ENCODE measurements around the gene RAB11FIP4. TPM values are rescaled to one million over a fixed set of nuclear protein-coding genes. Genes with fewer than 3 reads are reported as not detected.

The RAB11FIP4 gene
- total and polyA plus RNA-seq, 9 of the 15 experiments (the other 6 are each of a cell fraction or from before 2014, with no cell fraction given), result 0.62 to 16.6 (median 8.9) TPM

DNA sequence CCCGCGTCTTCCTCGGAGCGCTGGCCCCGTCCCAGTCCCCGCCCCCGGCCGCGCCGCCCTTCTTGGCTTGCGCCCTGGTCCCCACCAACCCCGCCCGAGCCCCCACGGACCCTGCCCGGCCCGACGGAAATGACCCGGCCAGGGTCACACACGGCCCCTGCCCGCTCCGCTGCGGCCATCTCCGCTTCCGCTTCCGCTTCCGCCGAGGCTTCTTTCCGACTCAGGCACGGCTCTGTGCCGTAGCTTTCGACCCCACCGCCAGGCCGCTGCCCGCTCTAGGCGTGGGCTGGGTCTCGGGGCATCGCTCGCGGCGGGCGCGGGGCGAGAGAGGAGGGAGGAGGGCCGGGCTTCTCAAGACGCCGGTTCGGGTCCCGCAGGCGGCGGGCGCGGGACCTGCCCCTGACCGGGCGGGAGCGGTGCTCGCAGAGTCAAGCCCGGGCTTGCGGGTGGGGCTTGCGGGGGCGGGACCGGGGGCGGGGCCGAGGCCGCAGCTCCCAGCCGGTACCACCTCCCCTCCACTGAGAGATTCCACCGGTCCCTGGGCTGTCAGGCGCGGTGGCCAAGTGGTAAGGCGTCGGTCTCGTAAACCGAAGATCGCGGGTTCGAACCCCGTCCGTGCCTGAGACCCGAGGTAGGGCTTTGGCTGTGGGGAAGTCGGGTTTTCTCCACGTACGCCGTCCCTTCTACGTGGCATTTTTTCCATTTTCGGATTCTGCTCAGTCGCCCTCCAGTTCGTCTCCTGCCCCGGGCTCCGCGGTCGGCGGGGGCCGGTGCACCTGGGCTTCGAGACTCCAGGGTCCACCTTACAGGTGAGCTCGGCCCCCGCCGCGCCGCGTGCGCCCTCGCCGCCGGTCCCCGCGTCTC lies 158.3 kb downstream of the RAB11FIP4 start (continued):
- TF ChIP-seq, protein P1, sequence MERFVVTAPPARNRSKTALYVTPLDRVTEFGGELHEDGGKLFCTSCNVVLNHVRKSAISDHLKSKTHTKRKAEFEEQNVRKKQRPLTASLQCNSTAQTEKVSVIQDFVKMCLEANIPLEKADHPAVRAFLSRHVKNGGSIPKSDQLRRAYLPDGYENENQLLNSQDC (CRISPR knock-in tag; IDR thresholded peaks at IDR 0.05), result 0 out of 2 replicates have a peak, but pooled peaks have one; percentile 14
- no peak for TF ChIP-seq PHB2 (IDR thresholded peaks at IDR 0.05; ENCODE audit: low read depth)
- TF ChIP-seq MIER1 (IDR thresholded peaks at IDR 0.05; ENCODE audit: low read depth), result no peak
- peak; percentile 56; the same call in 1 of the 2 replicates for TF ChIP-seq ESRRA (IDR thresholded peaks at IDR 0.05; ENCODE audit: borderline replicate concordance, low read depth)
- peak; percentile 75; the same call in 1 of the 2 replicates for TF ChIP-seq SMAD4 (CRISPR knock-in tag; conservative IDR thresholded peaks at IDR 0.05)
- no peak for TF ChIP-seq MEF2D (tag; conservative IDR thresholded peaks at IDR 0.05; ENCODE audit: low read depth)
- peak; percentile 55 for TF ChIP-seq U2AF1 (optimal IDR thresholded peaks at IDR 0.05; ENCODE audit: low read depth, low read length)
- no peak for TF ChIP-seq ZNF174 (CRISPR knock-in tag; IDR thresholded peaks at IDR 0.05)
- 0 out of 2 replicates have a peak, but pooled peaks have one; percentile 38 for TF ChIP-seq ILF3 (IDR thresholded peaks at IDR 0.05; ENCODE audit: borderline replicate concordance)
- TF ChIP-seq MBD1 (CRISPR knock-in tag; IDR thresholded peaks at IDR 0.05), result no peak
- TF ChIP-seq MCM5 (IDR thresholded peaks at IDR 0.05; ENCODE audit: low read depth), result no peak
- TF ChIP-seq BRD9 (IDR thresholded peaks at IDR 0.05; ENCODE audit: low read depth, partially characterized antibody), result peak; percentile 64
- TF ChIP-seq MLX (CRISPR knock-in tag; conservative IDR thresholded peaks at IDR 0.05), result no peak
- TF ChIP-seq ILK (tag; IDR thresholded peaks at IDR 0.05; ENCODE audit: borderline replicate concordance, low read depth), result no peak
- peak; percentile 43; the same call in 1 of the 2 replicates for TF ChIP-seq ZNF274 (IDR thresholded peaks at IDR 0.05; ENCODE audit: borderline replicate concordance, low read depth, low read length)
- no peak for TF ChIP-seq ZNF12 (CRISPR knock-in tag; IDR thresholded peaks at IDR 0.05)
- TF ChIP-seq DPF2 (IDR thresholded peaks at IDR 0.05), result no peak
- no peak for TF ChIP-seq FOXK1 (CRISPR knock-in tag; IDR thresholded peaks at IDR 0.05; ENCODE audit: borderline replicate concordance)
- peak; percentile 16; the same call in 1 of the 2 replicates for TF ChIP-seq CREB1 (IDR thresholded peaks at IDR 0.05)
- no peak for TF ChIP-seq CREB1 (CRISPR knock-in tag; IDR thresholded peaks at IDR 0.05)
- TF ChIP-seq, protein P2, sequence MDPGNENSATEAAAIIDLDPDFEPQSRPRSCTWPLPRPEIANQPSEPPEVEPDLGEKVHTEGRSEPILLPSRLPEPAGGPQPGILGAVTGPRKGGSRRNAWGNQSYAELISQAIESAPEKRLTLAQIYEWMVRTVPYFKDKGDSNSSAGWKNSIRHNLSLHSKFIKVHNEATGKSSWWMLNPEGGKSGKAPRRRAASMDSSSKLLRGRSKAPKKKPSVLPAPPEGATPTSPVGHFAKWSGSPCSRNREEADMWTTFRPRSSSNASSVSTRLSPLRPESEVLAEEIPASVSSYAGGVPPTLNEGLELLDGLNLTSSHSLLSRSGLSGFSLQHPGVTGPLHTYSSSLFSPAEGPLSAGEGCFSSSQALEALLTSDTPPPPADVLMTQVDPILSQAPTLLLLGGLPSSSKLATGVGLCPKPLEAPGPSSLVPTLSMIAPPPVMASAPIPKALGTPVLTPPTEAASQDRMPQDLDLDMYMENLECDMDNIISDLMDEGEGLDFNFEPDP (CRISPR knock-in tag; IDR thresholded peaks at IDR 0.05), result no peak
- TF ChIP-seq, protein P3, sequence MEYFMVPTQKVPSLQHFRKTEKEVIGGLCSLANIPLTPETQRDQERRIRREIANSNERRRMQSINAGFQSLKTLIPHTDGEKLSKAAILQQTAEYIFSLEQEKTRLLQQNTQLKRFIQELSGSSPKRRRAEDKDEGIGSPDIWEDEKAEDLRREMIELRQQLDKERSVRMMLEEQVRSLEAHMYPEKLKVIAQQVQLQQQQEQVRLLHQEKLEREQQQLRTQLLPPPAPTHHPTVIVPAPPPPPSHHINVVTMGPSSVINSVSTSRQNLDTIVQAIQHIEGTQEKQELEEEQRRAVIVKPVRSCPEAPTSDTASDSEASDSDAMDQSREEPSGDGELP (CRISPR knock-in tag; IDR thresholded peaks at IDR 0.05; ENCODE audit: borderline replicate concordance), result peak; percentile 51; the same call in 1 of the 2 replicates
- 0 out of 2 replicates have a peak, but pooled peaks have one; percentile 14 for TF ChIP-seq HCFC1 (IDR thresholded peaks at IDR 0.05; ENCODE audit: low read depth, low read length)
- 0 out of 2 replicates have a peak, but pooled peaks have one; percentile 54 for TF ChIP-seq GATAD2A (IDR thresholded peaks at IDR 0.05)

Measured in K562 (cell line).